Measurements from ENCODE around the gene SMU1.

DNA sequence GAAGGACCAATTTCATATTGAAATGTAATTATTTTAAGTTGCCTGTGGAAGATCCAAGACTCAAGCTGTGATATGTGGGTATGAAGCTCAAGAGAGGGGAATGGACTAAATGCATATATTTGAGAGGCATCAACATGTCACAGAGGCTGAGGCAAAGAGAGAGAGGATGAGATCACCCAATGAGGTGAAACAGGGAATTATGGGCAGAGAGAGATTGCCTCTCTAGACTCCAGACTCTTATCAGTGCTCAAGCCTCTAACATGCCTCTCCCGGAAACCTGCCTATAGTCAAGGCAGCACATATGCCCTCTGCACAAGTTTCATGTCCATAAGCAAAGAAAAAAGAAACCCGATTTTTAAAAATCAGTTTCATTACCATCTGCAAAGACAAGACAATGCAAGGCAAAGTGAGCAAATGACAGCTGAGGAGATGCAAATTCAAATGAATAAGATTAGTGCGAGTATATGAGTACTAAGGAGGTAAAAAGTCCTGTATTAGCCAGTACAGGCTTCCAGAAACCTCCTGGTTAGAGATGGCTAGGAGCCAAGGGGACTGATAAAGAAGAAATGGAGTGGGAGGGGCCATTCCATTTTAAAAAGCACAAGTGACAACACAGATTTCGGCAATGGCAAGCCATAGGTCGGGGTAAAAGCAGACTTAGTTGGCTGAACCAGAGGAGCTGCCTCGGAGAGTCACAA, 84.4 kb downstream of the SMU1 start:
- TF ChIP-seq, protein P1, sequence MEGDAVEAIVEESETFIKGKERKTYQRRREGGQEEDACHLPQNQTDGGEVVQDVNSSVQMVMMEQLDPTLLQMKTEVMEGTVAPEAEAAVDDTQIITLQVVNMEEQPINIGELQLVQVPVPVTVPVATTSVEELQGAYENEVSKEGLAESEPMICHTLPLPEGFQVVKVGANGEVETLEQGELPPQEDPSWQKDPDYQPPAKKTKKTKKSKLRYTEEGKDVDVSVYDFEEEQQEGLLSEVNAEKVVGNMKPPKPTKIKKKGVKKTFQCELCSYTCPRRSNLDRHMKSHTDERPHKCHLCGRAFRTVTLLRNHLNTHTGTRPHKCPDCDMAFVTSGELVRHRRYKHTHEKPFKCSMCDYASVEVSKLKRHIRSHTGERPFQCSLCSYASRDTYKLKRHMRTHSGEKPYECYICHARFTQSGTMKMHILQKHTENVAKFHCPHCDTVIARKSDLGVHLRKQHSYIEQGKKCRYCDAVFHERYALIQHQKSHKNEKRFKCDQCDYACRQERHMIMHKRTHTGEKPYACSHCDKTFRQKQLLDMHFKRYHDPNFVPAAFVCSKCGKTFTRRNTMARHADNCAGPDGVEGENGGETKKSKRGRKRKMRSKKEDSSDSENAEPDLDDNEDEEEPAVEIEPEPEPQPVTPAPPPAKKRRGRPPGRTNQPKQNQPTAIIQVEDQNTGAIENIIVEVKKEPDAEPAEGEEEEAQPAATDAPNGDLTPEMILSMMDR (IDR thresholded peaks at IDR 0.05) = no peak
- TF ChIP-seq POLR2A (IDR thresholded peaks at IDR 0.05) = no peak

All from Peyer's patch (tissue), 4 donors.